ENCODE data around the gene TECPR2. TPM values are rescaled to one million over a fixed set of nuclear protein-coding genes. Genes with fewer than 3 reads are reported as not detected.

Gene TECPR2
- total and polyA plus RNA-seq, 2 of the 13 experiments (the other 11 are each of a cell fraction or from before 2014, with no cell fraction given) = 3.5 to 5.7 TPM

GRCh38 chr14:102545461-102546265 is 182.9 kb downstream of the TECPR2 start (continued):
- TF ChIP-seq ZHX1 (CRISPR knock-in tag; IDR thresholded peaks at IDR 0.05; ENCODE audit: low read depth) (no peak), MYC (CRISPR knock-in tag; IDR thresholded peaks at IDR 0.05; ENCODE audit: borderline replicate concordance) (peak; percentile 77), ZNF780A (CRISPR knock-in tag; IDR thresholded peaks at IDR 0.05) (no peak), SP5 (CRISPR knock-in tag; IDR thresholded peaks at IDR 0.05; ENCODE audit: borderline replicate concordance, low read depth) (no peak; the same call in 1 of the 2 replicates), MZF1 (CRISPR knock-in tag; IDR thresholded peaks at IDR 0.05; ENCODE audit: borderline replicate concordance) (no peak), ZNF564 (CRISPR knock-in tag; IDR thresholded peaks at IDR 0.05) (no peak), CEBPB (IDR thresholded peaks at IDR 0.05; ENCODE audit: borderline replicate concordance, low read depth, low read length) (peak; percentile 29; the same call in 1 of the 2 replicates), ZNF781 (CRISPR knock-in tag; IDR thresholded peaks at IDR 0.05; ENCODE audit: borderline replicate concordance, not compliant biosample characterization) (no peak), ISX (CRISPR knock-in tag; conservative IDR thresholded peaks at IDR 0.05) (no peak), DNMT1 (CRISPR knock-in tag; IDR thresholded peaks at IDR 0.05) (no peak), ZNF256 (CRISPR knock-in tag; conservative IDR thresholded peaks at IDR 0.05) (no peak), ZSCAN20 (CRISPR knock-in tag; IDR thresholded peaks at IDR 0.05; ENCODE audit: borderline replicate concordance) (no peak), MTF2 (CRISPR knock-in tag; IDR thresholded peaks at IDR 0.05; ENCODE audit: borderline replicate concordance) (0 out of 2 replicates have a peak, but pooled peaks have one; percentile 29), ZNF280D (CRISPR knock-in tag; IDR thresholded peaks at IDR 0.05) (0 out of 2 replicates have a peak, but pooled peaks have one; percentile 3), CEBPG (CRISPR knock-in tag; IDR thresholded peaks at IDR 0.05) (no peak), STAT5B (CRISPR knock-in tag; IDR thresholded peaks at IDR 0.05) (no peak), MXD4 (CRISPR knock-in tag; IDR thresholded peaks at IDR 0.05) (peak; percentile 43; the same call in 1 of the 2 replicates), ZNF337 (CRISPR knock-in tag; IDR thresholded peaks at IDR 0.05; ENCODE audit: borderline replicate concordance, low read depth) (peak; percentile 69; the same call in 1 of the 2 replicates), GFI1 (CRISPR knock-in tag; IDR thresholded peaks at IDR 0.05; ENCODE audit: borderline replicate concordance) (0 out of 2 replicates have a peak, but pooled peaks have one; percentile 45), ZSCAN21 (CRISPR knock-in tag; IDR thresholded peaks at IDR 0.05; ENCODE audit: borderline replicate concordance) (no peak), ZNF30 (CRISPR knock-in tag; IDR thresholded peaks at IDR 0.05) (peak; percentile 27; the same call in 1 of the 2 replicates), CBFB (CRISPR knock-in tag; IDR thresholded peaks at IDR 0.05) (0 out of 2 replicates have a peak, but pooled peaks have one; percentile 31), ZFY (CRISPR knock-in tag; IDR thresholded peaks at IDR 0.05) (peak; percentile 89), KAT7 (CRISPR knock-in tag; IDR thresholded peaks at IDR 0.05; ENCODE audit: borderline replicate concordance) (0 out of 2 replicates have a peak, but pooled peaks have one; percentile 13), ZNF10 (CRISPR knock-in tag; IDR thresholded peaks at IDR 0.05; ENCODE audit: borderline replicate concordance, low read depth) (no peak)
